GM18526 (cell line): ENCODE data around the gene KCTD8.

Source experiments
- POLR2A ChIP-seq: IDR thresholded peaks from 3 replicates; pipeline ENCODE4 v1.6.1; 2011; ENCODE audit not compliant: insufficient read length; ENCODE audit errors: extremely low read depth

The KCTD8 gene

GRCh38 chr4:44421330-44422065, 27.1 kb downstream of the KCTD8 start:
- no peak for TF ChIP-seq POLR2A

DNA sequence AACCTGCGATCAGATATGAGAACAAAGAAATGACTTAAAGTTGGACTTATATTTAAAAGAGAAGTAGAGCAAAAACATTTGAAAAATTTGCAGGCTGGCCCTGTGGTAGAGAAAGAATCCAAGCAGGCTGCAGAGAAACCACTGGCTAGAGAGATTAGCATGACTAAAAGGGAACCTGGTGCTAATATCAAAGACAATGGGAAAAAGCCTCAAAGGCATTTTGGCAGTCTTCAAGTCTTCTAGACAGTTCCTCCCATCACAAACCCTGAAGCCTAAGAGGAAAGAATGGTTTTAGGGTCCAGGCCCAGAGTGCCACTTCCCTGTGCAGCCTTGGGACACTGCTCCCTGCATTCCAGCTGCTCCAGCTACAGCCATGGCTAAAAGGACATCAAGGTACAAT, 33.4 kb downstream of the KCTD8 start:
- TF ChIP-seq POLR2A, result no peak

DNA sequence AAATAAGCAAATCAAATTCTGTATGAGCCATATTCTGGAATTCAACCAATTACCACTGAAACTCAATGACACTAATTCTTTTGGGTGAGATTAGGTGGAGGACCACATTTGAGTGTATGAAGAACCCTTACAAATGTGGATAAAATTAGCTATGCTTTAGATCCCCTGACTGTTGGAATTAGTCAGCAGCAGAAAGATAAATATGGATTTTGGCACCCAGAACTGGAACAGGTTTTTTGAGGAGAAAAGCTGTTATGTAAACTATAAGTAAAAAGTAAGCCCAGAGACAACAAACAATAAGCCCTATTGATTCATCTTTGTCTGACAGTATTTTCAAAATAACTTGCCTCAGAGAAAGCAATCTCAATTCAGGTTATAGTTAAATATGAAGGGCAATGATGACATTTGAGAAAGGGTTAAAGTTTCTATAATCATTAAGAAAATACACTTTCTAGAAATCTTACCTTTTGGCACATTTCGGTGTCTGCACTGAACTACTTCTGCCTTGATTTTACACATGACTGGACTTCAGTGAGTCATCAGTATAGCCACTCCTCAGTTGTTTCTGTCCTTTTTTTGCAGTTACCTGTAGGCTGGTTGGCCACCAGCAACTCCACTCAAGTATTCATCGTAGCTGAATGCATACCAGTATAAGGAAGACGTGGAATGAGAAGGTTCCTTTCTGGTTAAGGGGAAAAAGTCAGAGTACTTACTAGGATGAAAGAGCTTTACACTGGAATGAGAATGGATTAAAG, 80.0 kb downstream of the KCTD8 start:
- no peak for TF ChIP-seq POLR2A

GRCh38 chr4:44354172-44354571, 94.4 kb downstream of the KCTD8 start:
- no peak for TF ChIP-seq POLR2A

GRCh38 chr4:44351069-44351468, 97.5 kb downstream of the KCTD8 start:
- TF ChIP-seq POLR2A, result no peak

- no peak for TF ChIP-seq POLR2A
Observed at GRCh38 chr4:44342800-44343199, 105.8 kb downstream of the KCTD8 start.

- no peak for TF ChIP-seq POLR2A
Observed at GRCh38 chr4:44326741-44327140, 121.9 kb downstream of the KCTD8 start.

- TF ChIP-seq POLR2A, result no peak
Observed at GRCh38 chr4:44320833-44321232, 127.8 kb downstream of the KCTD8 start.

- TF ChIP-seq POLR2A, result no peak
Observed at GRCh38 chr4:44319129-44319528, 129.5 kb downstream of the KCTD8 start.

- TF ChIP-seq POLR2A, result no peak
Observed at GRCh38 chr4:44313702-44314101, 134.9 kb downstream of the KCTD8 start.

GRCh38 chr4:44287505-44287904, 161.1 kb downstream of the KCTD8 start:
- TF ChIP-seq POLR2A, result no peak

- no peak for TF ChIP-seq POLR2A
Observed at GRCh38 chr4:44279469-44279868, 169.1 kb downstream of the KCTD8 start.

- no peak for TF ChIP-seq POLR2A
Observed at GRCh38 chr4:44279066-44279465, 169.5 kb downstream of the KCTD8 start.

DNA sequence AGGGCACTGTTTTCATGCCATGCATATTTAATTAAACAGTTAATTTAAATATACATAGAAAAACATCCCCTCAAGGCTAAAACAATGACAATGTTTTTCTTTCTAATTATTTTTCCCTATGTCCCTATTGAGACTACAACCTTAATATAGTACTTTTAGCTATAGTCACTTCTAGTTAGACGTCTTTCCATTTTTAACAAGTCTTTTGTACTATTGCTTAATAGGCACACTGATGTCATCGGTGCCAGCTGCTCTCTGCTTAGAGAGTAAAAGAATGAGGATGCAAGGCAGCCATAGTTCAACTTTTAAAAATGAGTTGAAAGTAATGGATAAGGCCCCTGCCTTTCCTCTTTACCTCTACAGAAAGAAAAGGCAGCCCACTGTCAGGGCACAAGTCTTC, 191.1 kb downstream of the KCTD8 start:
- no peak for TF ChIP-seq POLR2A

DNA sequence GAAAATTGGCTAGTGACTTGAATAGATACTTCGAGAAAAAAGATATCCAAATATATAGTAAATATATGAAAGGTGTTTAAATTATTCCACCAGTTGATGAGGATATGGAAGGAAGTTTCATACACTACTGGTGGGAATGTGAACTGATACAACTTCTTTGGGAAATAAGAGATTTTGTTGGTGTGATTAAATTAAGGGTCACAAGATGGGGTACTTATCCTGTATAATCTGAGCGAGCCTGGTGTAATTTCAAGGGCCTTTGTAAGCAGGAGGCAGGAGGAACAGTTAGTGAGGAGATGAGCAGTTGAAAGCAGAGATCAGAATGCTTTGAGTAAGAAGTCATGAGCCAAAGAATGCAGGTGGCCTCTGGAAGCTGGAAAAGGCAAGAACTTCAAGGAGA, 192.2 kb downstream of the KCTD8 start:
- no peak for TF ChIP-seq POLR2A

GRCh38 chr4:44237643-44238042, 211.0 kb downstream of the KCTD8 start:
- no peak for TF ChIP-seq POLR2A

GRCh38 chr4:44235897-44236296, 212.7 kb downstream of the KCTD8 start:
- no peak for TF ChIP-seq POLR2A

DNA sequence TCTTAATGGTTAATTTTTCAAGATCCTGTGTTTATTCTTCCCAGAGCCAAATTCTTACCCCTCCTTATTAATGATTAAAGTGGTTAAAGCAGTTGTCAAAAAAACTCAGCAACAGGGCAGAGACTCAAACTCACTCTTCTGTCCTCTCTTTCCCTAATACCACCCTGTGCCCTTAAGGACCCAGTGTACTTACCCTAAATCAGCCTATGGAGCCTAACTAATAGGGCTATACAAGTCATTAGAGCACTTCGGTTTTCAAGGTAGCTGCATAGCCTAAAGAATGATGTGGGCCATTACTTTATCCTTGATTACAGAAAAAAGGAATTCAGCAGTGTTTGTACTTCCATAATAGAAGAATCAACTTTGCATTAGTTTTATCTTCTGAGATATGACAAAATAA, 216.3 kb downstream of the KCTD8 start:
- no peak for TF ChIP-seq POLR2A
